HG03066 (cell line): Measurements from ENCODE around the gene ADAMTS10.
"Not testable (repeated sequence)": the region's sequence is repeated elsewhere in the genome, so short reads cannot be mapped to it uniquely, and the experiment has no call there.

Experiments
- ATAC-seq: cut with Tn5 transposase; IDR thresholded peaks from one replicate; pipeline ENCODE4 v1.9.1; 2021; ENCODE audit warnings: low read depth; ENCODE audit not compliant: unreplicated experiment

The ADAMTS10 gene

DNA sequence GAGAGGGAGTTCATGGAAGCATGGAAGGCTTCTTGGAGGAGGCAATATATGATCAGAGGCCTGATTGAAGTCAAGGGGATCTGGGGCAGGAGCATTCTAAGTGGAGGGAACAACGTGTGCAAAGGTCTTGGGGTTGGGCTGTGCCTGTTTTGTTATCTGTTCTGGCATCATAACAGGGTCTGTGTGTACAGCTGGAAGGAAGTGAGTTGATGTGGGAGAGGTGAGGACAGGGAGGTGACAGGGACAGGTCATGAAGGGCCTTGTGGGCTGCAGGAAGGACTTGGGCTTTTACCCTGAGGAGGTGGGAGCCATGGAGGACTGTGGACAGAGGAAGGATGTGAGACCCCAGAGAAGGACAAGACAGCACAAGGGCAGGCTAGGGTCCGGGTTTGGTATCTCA is 18.7 kb upstream of the ADAMTS10 start:
- no peak for ATAC-seq

DNA sequence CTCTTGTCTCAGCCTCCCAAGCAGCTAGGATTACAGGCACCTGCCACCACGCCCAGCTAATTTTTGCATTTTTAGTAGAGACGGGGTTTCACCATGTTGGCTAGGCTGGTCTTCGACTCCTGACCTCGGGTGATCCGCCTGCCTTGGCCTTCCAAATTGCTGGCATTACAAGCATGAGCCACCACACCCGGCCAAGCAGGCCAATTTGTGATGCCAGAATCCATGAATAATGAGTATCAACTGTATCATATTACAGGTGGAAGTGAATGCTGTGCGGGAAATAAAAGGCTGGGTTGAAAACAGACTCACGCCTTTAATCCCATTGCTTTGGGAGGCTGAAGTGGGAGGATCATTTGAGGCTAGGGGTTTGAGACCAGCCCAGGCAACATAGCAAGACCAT is 16.3 kb upstream of the ADAMTS10 start:
- ATAC-seq = no peak

DNA sequence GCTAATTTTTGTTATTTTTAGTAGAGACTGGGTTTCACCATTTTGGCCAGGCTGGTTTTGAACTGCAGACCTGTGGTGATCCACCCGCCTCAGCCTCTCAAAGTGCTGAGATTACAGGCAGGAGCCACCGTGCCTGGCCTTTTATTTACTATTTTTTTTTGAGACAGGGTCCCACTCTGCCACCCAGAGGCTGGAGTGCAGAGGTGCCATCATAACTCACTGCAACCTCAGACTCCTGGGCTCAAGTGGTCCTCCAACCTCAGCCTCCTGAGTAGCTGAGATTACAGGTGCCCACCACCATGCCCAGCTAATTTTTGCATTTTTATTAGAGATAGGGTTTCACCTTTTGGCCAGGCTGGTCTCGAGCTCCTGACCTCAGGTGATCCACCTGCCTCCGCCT is 12.4 kb upstream of the ADAMTS10 start:
- not testable (repeated sequence) for ATAC-seq

DNA sequence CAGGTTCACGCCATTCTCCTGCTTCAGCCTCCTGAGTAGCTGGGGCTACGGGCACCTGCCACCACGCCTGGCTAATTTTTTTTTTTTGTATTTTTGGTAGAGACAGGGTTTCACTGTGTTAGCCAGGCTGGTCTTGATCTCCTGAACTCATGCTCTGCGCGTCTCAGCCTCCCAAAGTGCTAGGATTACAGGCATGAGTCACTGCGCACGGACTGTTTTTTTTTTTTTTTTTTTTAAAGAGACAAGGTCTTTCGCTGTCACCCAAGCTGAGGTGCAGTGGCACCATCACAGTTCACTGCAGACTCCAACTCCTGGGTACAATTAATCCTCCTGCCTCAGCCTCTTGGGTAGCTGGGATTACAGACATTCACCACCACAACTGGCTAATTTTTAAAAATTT is 8.2 kb upstream of the ADAMTS10 start:
- ATAC-seq = no peak

DNA sequence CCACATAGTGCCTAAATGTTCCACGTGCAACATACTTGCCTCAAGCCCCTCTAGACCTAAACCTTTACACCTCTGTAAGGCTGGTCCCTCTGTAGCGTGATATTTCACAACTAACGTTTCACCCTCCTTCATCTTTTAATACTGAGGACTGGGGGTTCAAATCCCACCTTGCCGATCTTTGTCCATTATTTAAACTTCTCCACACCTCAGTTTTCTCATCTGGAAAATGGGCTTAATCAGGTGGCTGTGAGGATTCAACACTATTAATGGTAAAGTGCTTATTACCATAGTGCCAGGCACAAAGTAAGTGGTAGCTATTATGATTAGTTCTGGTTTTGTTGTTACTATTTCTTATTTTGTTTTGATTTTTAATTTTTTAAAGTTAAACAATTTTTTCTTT is 7.5 kb upstream of the ADAMTS10 start:
- ATAC-seq = no peak

DNA sequence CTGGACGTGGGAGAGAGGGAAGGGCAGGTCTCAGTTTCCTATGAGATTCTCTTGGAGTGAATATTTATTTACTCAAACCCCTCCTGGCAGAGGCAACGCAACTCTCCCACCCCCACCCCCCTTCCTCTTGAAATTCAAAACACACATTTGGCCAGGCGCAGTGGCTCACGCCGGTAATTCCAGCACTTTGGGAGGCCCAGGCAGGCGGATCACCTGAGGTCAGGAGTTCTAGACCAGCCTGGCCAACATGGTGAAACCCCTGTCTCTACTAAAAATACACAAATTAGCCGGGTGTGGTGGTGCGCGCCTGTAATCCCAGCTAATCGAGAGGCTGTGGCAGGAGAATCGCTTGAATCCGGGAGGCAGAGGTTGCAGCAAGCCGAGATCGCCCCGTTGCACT is 6.8 kb upstream of the ADAMTS10 start:
- ATAC-seq = not testable (repeated sequence)

DNA sequence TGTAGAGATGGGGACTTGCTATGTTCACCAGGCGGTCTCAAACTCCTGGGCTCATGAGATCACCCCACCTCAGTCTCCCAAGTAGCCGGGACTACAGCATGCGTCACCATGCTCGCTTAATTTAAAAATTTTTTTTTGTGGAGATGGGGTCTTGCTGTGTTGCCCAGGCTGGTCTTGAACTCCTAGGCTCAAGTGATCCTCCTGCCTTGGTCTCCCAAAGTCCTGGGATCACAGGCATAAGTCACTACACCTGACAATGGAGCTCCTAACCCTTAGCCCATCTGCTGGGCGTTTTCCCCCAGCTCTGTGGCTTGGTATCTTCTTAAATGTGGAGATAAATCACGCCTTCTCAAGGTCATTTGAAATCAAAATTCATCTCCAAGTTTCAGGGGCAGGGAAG is 6.3 kb upstream of the ADAMTS10 start:
- ATAC-seq = no peak

DNA sequence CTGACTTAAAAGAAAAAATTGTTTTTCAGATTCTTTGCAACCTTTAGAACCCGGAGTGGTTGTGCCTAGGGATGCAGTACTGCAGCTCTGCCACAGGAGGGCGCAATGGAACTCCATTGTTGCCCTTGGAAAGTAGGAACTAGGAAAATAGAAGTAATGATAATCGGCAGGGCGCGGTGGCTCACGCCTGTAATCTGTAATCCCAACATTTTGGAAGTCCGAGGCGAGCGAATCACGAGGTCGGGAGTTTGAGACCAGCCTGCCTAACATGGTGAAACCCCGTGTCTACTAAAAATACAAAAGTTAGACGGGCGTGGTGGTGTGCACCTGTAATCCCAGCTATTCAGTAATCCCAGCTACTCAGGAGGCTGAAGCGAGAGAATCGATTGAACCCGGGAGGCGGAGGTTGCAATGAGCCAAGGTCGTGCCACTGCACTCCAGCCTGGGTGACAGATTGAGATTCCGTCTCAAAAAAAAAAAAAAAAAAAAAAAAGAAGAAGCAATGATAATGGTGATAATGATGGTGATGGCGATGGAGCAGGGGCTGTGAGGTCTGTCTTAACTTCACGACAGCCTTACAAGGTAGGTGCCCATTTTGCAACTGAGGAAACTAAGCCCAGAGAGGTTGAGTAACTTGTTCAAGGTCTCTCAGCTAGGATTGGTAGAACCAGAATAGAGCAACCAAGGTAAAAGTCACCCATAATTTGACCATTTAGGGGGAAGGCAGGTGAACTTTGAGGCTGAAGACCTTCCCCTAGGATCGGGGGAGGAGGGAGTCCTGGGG is 5.5 kb upstream of the ADAMTS10 start:
- ATAC-seq = no peak

DNA sequence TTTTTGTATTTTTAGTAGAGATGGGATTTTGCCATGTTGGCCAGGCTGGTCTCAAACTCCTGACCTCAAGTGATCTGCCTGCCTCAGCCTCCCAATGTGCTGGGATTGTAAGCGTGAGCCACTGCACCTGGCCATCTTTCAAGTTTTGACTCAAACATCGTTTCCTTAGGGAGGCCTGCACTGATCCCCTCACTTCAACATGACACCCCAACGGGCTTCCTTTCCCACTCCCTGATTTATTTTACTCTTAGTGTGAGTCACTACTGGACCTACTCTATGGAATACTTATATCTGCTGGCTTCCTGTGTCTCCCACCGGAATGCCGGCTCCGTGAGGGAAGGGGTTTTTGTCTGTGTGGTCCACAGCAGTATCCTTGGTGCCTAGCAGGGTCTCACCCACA is 4.5 kb upstream of the ADAMTS10 start:
- no peak for ATAC-seq

DNA sequence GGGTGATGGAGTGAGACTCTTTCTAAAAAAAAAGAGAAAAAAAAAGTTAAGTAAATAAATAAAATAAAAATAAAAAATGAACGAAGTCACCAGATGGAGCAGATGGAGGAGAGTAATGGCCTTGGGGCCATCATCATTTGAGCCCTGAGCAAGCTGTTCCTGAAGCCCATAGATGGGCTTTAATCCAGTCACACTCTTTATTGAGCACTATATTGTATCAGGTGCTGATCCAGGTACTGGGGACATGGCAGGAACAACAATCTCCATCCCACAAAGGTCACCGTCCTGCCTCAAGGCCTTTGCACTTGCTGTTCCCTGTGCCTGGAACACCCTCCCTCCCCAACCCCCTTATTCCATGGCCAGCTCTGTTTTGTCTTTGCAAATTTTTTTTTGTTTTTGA is 3.9 kb upstream of the ADAMTS10 start:
- ATAC-seq = no peak

DNA sequence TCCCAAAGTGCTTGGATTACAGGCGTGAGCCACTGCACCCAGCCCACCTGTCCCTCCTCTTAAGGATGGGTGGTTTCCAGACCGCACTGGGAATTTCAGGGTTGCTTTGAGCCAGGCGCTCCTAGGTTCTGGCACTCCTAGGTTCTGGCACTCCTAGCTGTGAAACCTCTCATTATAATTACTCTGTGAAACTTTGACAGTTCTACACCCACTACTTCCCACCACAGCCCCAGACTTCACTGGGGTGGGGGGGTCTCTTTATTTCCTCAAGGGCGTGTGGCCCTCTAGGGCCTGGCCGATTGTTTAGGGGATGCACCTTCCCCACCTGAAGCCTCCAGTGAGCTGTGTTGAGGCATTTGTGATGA is 2.3 kb upstream of the ADAMTS10 start:
- ATAC-seq = no peak

DNA sequence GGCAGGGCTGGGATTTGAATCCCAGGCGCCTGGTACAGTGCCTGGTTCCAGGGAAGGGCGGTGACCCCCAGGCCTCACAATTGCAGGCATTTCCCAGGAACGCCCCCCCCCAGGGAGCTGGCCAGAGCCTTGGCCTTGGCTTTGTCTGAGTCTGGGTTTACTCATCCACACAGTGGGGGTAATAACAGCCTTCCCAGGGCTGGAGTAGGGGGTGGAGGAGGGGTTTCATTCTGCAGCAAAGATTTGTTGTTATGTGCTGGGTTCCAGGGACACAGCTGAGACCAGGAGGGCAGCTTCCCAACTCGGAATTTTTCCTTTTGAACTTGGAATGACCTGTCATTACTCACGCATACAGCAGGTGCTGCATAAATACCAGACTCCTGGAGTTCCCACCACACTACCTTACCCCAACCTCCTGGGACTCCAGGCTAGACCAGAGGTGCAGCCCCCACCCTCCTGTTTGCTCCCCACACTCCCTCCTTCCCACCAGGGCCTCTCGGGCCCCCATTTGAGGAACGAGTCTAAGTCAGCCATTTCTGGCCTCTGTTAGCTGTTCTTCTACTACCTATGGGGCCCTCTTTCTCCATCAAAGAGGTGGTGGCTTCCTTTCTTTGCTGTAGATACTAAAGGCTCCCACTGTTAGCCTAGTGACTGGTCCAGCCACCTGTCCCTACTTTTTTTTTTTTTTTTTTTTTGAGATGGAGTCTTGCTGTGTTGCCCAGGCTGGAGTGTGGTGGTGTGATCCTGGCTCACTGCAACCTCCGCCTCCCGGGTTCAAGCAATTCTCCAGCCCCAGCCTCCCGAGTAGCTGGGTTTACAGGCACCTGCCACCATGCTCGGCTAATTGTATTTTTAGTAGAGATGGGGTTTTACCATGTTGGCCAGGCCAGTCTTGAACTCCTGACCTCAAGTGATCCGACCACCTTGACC is 1.6 kb upstream of the ADAMTS10 start:
- ATAC-seq = no peak

DNA sequence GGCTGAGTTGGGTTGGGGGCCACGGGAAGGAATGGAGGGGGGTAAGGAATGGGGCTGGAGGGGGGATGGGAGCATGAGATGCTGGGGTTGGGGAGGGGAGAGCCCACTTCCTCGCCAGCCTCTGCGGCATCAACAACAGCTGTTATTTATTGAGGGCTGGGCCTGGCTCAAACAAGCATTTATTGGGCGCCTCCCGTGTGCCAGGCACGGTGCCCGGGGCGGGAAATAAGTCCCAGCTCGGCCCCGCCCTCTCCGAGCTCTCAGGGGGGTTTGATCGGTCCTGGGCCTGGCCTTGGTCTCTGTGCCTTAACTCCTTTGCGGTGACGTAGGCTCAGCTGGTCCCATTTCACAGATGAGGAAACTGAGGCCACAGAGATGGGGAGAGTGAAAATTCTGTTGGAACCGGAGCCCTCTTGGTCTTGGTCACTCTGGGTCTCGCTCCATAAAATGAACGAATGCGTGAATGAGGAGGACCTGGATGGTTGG is 919 bp upstream of the ADAMTS10 start:
- ATAC-seq = no peak

DNA sequence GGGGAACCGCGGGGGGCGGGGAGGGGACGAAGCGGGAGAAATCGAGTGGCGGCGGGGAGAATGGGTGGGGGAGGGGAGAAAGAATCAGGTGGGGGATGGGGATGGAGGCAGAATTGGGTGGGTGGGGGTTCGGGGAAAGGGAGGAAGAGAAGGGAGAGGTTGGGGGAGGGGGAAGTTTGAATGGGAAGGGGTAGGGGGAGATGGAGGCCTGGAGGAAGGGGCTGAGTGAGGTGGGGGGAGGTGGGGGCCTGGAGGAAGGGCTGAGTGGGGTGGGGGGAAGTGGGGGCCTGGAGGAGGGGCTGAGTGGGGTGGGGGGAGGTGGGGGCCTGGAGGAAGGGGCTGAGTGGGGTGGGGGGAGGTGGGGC is 403 bp upstream of the ADAMTS10 start:
- ATAC-seq = no peak

DNA sequence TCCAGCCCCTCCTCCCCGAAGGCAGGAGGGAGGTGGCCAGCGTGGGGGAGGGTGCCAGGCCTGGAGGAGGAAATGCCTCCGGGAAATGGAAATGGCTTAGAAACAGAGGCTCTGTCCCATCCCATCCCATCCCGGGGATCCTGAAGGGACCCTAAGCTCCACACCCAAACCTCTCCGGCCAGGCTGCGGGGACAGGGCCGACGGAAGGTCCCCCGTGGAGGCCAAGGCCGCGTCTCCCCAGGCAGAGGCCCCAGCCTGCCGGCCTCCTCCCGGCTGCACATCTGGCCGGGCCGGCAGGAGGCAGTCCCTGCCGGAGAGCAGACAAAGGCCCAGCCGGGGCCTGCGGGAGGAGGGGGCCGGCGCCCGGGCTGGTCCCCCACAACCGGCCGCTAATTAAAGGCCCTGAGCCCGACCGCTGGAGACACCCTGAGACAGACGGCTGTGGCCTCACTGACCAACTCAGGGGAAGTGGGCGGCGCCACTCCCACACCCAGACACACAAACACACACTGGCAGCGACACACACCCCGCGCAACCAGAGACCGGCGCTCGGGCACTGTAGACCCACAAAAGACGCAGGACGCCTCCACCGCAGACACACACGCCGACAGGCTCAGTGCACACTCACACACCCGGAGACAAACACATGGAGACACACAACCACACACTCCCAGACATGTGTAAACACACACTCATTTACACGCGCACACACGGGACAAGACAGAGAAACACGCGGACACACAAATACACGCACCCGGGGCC is 1.1 kb downstream of the ADAMTS10 start:
- no peak for ATAC-seq

DNA sequence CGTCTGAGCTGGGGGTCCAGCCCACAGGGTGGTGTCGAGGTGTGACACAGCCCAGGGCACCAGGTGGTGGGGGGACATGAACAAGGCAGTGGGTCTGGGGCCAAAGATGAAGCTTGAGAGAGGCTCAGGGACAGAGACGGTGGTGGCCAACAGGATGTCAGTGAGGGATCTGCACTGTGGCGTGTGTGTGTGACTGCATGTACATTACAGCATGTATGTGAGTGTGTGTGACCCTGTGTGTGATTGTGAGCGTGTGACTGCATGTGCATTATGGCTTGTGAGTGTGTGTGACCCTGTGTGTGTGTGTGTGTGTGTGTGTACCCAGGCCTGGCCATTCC is 1.6 kb downstream of the ADAMTS10 start:
- ATAC-seq = no peak

DNA sequence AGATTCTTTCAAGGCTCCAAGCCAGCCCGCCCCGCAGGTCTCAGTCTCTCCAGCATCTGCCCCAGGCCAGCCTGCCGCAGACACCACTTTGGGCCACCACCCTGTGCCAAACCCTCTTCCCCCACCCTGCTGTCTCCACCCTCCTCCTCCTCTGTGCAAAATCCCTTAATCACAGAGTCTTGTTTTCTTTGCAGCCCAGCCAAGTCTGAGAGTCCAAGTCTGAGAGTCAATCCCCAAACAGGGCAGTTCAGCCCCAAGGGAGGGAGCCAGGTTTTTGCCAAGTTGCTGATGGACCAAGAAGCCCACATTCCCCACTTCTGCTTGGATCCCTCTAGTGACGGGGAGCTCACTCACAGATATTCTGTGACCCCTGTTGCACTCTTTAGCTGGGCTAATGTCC is 3.1 kb downstream of the ADAMTS10 start:
- no peak for ATAC-seq

DNA sequence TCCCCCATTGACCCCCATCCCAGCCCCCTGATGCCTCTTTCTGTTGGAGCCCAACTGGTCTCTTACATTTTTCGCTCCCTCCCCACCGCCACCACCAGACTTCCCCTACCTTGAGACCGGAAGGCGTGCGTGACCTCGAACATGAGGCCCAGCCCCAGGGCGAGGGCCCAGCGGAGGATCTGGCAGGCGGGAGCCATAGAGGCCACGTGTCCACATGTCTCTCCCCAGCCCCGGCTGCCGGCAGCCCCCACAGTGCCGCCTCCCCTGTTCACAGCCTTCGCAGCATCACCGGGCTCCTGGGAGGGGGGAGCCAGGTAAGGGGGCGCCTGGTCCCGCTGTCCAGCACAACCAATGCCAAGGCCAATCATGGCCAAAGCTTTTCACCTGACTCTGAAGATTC is 5.0 kb downstream of the ADAMTS10 start:
- ATAC-seq = no peak

DNA sequence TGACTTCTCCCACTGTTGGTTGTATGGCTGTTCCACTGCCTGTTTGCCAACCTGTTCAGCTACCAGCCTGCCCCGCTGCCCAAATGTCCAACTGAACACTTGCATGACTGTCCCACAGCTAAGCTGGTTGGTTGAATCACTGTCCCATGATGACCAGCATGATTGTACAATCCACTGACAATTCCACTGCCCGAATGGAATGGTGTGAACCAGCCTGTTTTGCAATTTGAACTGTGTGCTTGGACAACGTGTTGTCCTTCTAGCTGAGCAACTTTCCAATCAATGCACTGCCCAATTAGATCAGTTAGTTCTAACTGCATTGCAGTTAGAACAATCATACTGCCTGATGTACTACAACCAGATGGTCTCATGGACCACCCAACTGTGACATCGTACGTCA is 8.7 kb downstream of the ADAMTS10 start:
- no peak for ATAC-seq

DNA sequence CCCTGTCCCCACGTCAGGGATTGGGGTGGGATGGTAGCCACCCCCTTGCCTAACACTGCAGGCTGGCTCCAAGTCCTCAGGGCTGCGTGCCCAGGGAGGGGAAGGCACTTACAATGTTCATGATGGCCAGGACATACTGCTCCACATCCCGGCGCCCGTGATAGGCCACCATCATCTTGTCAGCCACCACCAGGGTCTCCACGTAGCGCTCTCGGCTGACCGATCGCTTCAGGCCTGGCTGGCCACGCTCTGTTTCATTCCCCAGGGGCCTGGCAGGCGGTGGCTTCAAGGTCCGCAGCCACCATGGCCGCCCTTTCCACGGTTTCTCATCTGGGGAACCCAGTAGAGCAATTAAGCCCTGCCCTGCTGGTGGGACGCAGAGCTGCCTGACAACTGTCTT is 9.7 kb downstream of the ADAMTS10 start:
- ATAC-seq = no peak

DNA sequence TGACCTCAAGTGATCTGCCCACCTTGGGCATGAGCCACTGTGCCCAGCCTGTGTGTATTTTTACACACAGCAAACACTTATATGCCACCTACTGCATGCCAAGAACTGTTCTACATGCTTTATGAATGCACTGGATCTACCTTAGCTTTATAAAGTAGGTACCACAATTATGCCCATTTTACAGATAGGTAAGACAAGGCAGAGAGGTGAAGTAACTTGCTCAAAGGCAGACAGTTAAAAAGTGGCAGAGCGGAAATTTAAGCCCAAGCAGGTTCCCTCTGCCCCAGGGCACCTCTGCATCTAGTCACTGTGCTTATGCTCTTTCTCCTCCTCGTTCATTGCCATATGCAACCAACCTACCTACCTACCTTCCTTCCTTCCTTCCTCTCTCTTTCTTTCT is 10.5 kb downstream of the ADAMTS10 start:
- ATAC-seq = no peak
